ENCODE data around the gene FAM200C.

The FAM200C gene

GRCh38 chr5:160419458-160420330 is 19.8 kb upstream of the FAM200C start:
- DNase-seq: no peak

DNA sequence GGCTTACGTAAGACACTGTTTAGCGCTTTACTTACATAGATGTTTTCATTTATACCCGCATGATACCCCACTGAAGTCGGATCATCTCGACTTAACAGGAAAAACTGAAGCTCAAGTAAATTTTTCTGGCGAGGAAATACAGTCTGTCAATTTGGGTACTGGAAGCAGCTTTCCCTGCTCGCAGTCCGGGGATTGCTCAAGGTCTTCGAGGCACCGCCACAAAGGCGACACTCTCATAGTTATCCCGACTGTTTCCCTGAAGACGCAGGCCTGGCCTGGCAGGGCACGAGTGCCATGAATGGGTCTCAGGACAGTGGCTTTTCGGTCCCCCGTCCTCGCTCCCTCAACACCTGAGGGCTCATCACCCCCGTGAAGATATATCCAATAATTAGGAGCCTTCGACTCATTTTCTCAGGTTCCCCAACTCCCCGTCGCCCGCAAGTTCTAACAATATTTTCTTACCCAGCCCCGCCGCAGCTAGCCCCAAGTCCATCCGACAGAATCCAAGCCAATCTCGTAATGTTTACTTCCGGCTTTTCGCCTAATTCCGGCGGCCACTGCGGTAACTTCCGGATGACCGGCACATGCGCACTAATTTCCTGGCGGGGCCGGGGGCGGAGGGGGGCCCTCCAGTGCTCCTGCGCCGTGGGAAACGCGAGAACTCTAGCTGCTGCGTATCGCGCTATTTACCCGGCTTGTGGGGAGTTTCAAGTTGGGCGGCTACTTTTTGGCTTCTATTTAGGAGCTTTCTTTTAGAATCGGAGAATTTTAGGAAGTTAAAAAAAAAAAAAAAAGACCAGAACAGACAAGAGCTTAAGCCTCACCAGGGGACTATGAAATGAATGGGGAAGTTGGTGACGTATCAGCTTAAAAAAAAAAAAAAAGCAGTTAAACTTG is 19.0 kb upstream of the FAM200C start, which contains the start of gene SLU7:
Gene SLU7, minus strand, starts transcription at position 521 of the 897 bp plus-strand sequence. CDS start 3,787 bp downstream, outside the sequence.
- DNase-seq: peak; percentile 70 to 89

DNA sequence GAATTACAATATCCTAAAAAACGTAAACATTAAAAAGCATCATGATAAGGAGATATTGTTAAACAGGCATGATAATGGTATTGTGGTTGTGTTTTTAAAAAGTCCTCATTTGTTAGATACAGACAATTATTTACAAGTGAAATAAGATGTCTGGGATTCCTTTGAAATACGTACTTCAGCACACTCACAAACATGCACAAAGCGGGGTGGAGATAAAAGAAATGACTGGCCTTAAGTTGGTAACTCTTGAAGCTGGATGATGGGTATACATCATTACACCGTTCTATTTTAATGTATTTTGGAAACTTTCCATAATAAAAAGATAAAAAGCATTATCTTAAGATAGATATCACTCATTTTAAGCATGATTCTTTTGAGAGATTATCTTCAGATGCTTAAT is 1.0 kb downstream of the FAM200C start:
- DNase-seq: no peak

- DNase-seq: no peak
Measured at GRCh38 chr5:160397492-160397891, 2.4 kb downstream of the FAM200C start.

DNA sequence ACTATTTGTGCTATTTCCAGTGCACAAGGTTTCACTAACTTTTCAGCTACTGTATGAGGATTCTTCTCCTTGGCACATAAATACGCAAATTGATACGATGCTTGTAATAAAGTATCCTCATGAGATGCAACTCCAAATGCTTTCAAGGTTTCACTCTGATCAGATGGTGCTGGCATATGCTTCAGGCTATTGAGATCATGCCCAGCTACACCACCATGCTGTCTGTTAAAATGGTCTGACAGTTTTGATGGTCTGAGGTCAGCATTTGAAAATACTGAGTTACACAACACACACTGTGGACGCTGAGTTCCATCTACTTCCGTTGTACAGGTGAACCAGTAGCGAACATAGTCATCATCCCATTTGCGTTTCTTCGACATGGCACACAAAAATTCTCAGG is 4.7 kb downstream of the FAM200C start:
- DNase-seq: no peak

- peak in 1 of 2 experiments; percentile 18 for DNase-seq
Measured at GRCh38 chr5:160390787-160391696, 8.8 kb downstream of the FAM200C start.

DNA sequence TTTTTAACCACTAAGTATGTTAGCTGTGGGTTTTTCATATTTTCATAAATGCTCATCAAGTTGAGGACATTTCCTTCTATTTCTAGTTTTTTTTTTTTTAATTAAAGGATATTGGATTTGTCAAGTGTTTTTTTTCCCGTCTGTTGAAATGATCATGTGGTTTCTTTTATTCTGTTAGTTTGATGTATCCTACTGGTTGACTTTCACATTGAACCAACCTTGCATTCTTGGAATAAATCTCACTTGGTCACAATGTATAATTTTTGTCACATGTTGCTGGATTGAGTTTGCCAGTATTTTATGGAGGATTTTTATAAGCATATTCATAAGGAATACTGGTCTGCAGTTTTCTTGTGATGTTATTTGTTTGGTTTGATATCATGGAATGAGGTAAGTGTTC is 12.4 kb downstream of the FAM200C start:
- no peak for DNase-seq

DNA sequence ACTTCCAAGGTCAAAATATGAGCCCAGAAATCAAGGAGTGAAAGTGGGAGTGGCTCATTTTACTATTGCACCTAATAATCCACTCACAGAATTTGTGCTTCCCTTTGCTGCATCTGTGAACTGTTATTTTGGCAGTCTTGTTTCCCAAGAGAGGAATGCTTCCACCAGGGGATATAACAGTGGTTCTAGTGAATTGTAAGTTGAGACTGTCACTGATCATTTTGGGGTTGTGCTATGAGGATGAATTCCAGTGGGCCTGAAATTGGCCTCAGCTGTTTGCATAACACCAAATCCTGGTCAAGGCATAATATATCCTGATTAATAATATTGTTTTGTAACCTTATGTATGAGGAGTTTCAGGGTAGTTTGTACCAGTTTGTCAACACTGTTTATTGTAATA is 14.4 kb downstream of the FAM200C start:
- DNase-seq: no peak

- DNase-seq: no peak
Measured at GRCh38 chr5:160384681-160385080, 15.2 kb downstream of the FAM200C start.

DNA sequence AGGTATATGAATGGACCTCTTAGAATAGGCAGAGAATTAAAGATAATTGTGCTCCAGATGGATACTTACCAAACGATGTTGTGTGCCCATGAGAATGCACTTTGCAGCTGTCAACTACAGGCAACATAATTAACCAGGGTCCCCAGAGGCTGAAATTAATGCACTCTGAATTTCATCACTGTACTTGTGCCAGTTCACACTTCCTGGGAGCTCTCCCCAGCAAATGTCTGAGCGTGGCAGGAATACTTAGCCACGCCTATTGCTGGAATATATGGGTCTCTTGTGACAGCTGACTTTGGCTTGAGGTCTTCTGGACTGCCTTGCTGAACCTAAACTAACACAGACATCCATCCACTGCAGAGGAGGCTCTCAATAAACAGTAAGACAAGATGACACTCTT is 17.5 kb downstream of the FAM200C start:
- DNase-seq: peak in 1 of 2 experiments; percentile 0

- DNase-seq: no peak
Measured at GRCh38 chr5:160380041-160380440, 19.8 kb downstream of the FAM200C start.

- no peak for DNase-seq
Measured at GRCh38 chr5:160379511-160379910, 20.3 kb downstream of the FAM200C start.

DNA sequence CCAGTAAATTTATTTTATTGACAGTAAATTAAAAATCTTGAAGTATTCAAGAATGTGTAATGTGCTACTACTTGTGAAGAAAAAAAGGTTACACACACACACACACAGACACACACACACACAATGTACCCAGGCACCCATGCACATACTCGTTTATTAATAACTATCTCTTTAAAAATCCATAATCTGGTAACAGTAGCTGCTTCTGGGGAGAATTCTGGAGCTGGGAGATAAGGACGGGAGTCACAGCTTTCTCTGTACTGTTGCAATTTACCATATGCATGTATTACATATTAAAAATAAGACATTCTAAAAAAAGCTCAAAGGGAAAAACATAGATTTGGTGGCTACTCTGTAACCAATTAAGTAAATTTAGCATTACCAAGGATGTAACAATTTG is 21.5 kb downstream of the FAM200C start:
- no peak for DNase-seq

DNA sequence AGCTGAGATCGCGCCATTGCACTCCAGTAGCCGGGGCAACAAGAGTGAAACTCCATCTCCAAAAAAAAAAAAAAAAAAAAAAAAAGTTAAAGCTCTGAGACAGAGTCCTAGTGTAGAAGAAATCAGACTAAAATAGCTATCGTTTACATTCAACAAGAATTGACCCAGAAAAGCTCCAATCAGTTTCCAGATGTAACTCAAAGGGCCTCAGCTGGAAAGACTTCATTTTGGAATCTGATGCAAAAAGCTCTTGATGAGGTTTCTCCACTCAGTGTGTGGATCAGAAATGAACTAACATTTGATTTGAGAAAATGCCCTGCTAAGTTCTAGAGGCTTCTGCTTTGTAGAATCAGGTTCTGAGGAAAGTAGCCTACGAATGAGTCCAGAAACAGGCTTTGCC is 22.2 kb downstream of the FAM200C start:
- no peak for DNase-seq

- no peak for DNase-seq
Measured at GRCh38 chr5:160376416-160376815, 23.4 kb downstream of the FAM200C start.

DNA sequence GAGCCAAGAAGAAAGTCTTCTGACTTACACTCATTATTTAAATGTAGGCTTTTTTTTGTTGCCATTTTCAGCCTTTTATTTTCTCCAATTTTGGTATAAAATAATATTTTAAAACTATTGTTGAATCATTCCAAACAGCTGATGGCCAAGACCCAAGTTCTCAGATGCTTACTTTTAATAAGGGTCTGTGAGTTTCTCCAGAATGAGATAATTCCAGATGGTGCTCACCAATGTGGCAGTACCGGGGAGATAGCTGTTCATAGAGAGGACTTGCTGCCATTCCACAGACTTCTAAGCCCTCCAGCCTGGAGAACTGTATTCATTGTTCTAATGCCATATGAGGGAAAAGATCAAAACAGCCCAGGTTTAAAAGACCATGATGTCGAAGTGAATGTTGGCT is 24.2 kb downstream of the FAM200C start:
- DNase-seq: no peak

DNA sequence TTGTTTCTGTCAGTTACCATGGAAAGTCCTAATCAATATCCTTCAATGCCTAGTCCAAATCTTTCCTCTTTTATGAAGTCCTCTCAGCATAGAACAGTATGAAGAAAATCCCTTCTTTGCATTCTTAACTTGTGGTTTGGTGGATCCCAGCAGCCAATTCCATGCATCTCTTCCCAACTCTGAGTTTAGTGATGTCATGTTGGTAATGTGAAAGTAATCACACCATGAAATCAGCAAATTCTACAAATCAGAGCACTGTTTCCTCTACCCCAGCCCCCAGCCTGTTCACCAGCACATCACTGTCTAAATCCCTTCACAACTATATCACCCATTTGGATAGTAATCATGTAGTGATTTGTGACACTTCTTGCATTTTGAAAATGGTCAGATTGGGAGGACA is 24.7 kb downstream of the FAM200C start:
- DNase-seq: no peak

DNA sequence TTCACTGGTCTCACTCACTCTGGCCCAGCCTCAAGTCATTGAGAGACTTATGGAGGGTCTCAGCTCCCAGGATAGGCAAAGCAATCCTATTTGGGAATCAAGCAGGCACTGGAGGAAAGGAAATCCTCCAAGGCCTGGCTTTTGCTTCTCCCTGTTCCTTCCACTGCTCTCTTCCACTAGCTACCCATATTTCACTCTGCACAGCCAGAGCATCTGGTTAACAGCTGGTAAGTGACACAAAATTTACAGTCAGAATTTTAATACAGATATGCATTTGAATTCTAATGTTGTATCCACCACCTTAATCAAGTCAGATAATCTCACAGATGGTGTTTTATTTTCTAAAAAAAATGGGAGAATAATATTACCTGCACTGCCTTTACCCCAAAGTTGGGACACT is 28.6 kb downstream of the FAM200C start:
- DNase-seq: no peak

DNA sequence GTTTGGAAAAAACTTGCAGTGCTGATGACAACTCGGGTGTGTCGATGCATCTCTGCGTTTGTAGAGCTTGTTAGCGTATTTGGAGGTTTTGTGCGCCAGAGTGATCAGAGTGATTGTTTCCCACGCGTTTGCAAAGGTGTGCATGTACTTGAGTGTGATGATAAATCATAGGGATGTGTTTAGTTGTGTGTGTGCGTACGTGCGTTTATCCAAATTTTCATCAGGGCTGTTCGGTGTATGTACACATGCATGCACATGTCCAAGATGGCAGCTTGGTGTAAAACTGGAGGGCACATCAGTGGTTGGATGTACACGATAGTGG is 29.2 kb downstream of the FAM200C start:
- no peak for DNase-seq

DNA sequence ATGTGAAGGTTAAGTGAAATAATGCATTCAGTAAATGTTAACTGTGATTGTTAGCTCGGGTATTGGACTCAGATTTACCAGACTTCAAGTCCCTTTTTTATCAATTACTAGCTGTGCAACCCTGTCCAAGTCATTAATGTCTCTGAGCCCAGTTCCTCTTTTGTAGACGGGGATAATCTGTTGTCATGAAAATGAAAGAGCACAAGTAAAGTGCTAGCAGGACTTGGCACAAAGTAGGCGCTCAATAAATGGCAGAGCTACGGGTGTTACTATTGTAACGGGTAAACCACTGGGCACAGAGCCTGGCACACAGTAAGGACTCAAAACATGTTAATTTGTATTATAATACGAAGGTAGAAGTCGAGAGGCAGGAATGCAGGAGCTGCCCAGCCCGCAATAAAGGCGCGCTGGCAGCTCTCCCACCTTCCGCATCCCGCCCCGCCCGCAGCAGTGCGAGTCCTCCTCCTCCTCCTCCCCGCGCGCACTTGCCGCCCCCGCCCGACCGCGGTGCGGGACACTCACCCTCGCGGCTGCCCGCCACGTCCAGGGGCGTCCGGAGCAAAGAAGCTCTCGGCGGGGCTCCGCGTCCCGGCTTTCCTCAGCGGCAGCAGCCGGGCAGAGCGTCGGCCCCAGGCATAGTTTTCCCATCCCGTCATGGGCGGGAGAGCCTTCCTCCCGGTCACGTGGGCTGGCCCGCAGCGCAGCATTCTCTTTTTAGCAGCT is 29.7 kb downstream of the FAM200C start, which contains the start of gene C1QTNF2:
Gene C1QTNF2, minus strand, starts transcription at position 637 of the 723 bp plus-strand sequence. CDS start 15,615 bp downstream, outside the sequence.
- DNase-seq: peak in 1 of 2 experiments; percentile 24

- DNase-seq: no peak
Measured at GRCh38 chr5:160367885-160368284, 32.0 kb downstream of the FAM200C start.

- no peak for DNase-seq
Measured at GRCh38 chr5:160367261-160367660, 32.6 kb downstream of the FAM200C start.

Data from NCI-H526 (cell line).